ENCODE measurements around the gene CHSY1.

- TF ChIP-seq, protein P1, sequence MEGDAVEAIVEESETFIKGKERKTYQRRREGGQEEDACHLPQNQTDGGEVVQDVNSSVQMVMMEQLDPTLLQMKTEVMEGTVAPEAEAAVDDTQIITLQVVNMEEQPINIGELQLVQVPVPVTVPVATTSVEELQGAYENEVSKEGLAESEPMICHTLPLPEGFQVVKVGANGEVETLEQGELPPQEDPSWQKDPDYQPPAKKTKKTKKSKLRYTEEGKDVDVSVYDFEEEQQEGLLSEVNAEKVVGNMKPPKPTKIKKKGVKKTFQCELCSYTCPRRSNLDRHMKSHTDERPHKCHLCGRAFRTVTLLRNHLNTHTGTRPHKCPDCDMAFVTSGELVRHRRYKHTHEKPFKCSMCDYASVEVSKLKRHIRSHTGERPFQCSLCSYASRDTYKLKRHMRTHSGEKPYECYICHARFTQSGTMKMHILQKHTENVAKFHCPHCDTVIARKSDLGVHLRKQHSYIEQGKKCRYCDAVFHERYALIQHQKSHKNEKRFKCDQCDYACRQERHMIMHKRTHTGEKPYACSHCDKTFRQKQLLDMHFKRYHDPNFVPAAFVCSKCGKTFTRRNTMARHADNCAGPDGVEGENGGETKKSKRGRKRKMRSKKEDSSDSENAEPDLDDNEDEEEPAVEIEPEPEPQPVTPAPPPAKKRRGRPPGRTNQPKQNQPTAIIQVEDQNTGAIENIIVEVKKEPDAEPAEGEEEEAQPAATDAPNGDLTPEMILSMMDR (IDR thresholded peaks at IDR 0.05): no peak
- TF ChIP-seq EZH2 (IDR thresholded peaks at IDR 0.05): no peak
These were observed 97.8 kb downstream of the CHSY1 start for GRCh38 chr15:101153801-101154656.

All from neural progenitor cell (in vitro differentiated cells).